Astrocyte of the hippocampus (primary cell): ENCODE measurements around the gene MLLT6.

Experiments
- DNase-seq: peaks from one replicate; pipeline ENCODE4 v3.0.0; 2011; ENCODE audit warnings: low read depth, low spot score

MLLT6 gene

DNA sequence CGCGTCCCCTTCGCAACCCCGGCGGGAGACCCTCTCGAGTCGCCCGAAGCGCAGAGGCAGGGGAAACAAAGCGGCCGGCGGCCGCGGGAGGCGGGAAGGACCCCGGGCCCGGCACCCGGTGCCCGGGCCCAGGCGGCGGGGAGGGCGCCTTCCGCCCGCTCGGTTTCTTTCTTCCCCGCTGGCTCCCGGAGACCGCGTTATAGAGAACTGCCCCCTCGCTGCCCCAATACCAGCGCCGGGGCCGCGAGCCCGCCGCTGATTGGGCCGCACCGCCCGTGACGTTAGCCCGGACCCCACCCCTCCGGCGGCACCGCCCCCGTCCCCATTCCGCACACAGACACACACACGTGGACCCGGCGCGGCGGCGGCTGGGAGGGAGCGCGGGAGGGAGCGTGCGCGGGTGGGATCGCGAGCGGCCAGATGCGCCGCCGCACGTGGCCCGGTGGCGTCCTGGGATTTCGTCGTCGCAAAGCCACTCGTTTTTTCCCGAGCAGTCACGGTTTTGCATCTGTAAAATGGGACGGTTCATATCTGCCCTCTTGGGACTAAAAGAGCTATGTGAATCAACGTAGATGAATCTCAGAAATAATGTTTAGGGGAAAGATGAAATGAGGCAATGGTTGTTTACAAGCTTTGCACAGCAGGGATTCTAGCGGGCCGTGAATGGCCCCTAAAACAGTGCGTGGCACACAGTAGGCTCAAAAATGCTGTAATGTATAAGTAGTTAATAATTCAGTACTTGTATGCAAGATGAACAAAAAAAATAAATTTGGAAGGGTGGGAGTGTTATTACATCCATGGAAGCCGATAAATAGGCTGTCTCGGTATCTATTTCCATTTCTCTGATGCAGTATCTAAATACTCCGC, 30.1 kb upstream of the MLLT6 start, which contains the start of gene EPOP:
TSS of gene EPOP (minus strand) at position 209 of the 867 bp plus-strand sequence. CDS start 462 bp downstream, outside the sequence.
- DNase-seq, result peak; percentile 93

DNA sequence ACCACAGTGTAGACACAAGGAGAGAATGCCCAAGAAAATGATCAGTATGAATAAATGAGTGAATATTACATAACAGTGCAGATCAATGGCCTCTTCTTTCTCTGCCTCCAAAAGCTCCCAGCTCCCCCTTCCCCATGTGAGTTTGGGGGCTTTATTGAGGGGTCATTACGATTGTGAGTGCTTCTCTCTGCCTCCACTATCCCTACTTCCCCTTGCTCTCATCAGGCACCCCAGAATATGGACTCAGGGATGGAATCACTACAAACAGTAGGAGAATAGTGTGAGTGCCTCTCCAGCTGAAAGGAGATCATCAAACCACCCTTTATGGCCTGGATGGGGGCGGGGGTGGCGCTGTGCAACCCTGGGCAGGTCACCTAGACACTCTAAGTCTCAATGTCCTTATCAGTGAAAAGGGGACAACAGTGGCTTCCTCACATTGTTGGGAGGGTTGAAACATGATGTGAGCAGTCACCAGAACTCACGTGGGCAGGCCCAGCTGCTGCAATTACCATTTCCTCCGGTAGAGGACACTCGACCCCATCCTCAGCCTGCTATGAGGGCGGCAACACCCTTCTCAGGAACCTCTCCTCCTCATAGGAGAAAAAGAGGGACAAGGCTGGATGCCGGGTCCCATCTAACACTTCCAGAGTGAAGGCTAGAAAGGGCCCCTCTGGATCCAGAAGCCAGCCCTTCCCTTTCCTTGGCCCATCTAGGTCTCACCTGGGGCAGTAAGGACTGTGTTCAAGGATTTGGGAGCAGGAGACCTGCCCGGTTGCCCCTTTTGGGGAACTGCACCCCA, 28.2 kb upstream of the MLLT6 start:
- DNase-seq, result peak; percentile 93

DNA sequence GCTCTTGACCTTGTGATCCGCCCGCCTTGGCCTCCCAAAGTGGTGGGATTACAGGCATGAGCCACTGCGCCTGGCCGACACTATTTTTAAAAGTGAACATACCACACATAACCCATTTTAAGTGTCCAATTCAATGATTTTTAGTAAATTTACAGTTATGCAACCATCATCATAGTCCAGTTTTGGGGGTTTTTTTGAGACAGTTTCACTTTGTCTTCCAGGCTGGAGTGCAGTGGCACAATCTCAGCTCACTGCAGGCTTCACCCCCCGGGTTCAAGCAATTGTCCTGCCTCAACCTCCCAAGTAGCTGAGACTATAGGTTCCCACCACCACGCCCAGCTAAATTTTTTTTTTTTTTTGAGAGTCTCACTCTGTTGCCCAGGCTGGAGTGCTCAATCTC, 27.3 kb upstream of the MLLT6 start:
- no peak for DNase-seq

DNA sequence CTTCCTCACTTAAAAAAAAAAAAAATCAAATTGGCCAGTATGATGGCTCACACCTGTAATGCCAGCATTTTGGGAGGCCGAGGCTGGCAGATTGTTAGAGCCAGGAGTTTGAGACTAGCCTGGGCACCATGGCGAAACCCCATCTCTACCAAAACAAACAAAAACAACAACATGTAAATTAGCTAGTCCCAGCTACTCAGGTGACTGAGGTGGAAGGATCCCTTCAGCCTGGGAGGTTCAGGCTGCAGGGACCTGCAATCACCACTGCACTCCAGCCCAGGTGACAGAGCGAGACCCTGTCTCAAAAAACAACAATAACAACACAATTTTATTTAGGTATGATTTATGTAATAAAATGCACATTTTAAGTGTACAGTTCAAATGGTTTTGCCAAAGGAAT, 24.0 kb upstream of the MLLT6 start:
- DNase-seq, result no peak

DNA sequence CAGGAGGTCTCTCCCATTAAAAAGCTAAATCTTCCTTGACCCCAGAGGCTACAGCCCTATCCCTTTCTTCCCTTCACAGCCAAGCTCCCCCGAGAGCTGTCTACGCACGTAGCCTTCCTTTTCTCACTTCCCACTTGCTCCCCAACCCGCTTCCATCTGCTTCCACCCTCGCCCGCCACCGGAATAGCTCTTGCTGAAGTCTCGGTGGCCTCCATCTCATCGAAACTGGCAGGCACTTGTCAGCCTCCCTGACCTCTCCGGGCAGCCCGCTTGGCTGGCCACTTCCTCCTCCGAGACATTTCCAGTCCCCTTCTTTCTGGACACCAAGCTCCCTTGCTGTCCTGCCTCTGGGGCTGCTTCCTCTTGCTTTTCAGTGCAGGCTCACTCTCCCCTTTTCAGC, 19.6 kb upstream of the MLLT6 start:
- no peak for DNase-seq

DNA sequence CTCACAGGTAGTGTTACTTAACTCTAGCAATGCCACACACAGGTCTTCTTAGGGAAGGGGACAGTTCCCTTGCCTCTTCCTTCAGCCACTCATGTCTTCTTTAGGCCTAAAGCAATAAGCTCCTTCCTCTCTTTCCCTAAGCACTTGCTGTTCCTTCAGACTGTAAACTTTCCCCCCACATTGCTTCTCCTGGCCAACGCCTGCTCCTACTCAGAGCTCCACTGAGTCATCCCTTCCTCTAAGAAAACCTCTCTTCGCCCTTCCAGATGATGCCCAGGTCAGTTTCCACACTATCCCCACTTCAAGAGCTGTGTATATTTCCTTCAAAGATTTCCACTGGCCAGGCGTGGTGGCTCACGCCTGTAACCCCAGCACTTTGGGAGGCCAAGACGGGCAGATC, 17.8 kb upstream of the MLLT6 start:
- DNase-seq, result no peak

DNA sequence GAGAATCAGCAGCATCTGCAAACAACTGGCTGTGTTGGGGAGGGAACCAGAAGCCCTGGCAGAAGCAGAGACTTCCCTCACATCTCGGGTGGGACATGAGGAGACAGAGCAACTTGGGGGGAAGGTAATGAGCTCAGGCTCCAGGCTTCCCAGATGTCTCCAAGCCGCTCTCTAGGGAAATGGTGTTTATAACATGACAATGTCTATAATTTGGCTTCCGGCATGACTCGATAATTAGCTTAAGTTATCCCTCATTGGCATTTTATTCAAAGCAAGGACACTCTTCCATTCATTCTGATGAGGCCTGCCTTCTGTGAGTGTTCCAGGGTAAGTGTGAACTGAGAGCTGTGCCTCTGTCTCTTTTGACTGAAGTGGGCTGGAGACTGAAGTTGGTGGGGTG, 14.7 kb upstream of the MLLT6 start:
- no peak for DNase-seq

DNA sequence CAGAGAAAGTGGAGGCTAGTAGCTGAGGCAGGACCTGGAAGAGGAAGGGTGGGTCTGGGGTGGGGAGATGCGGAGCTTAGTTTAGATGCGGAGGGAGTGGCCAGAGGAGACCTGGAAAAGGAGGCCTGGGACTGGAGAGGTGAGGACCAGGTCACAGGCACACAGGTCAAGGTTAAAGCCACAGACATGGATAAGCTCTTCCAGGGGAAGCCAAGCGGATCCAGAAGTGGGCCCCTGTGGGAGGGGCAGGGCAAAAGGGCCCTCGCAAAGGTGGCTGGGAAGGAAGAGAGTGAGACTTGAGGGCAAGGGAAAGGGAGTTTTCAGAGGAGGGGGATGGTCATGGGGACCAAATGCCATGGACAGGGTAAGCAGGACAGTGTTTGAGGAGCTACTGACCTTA, 13.9 kb upstream of the MLLT6 start:
- no peak for DNase-seq

DNA sequence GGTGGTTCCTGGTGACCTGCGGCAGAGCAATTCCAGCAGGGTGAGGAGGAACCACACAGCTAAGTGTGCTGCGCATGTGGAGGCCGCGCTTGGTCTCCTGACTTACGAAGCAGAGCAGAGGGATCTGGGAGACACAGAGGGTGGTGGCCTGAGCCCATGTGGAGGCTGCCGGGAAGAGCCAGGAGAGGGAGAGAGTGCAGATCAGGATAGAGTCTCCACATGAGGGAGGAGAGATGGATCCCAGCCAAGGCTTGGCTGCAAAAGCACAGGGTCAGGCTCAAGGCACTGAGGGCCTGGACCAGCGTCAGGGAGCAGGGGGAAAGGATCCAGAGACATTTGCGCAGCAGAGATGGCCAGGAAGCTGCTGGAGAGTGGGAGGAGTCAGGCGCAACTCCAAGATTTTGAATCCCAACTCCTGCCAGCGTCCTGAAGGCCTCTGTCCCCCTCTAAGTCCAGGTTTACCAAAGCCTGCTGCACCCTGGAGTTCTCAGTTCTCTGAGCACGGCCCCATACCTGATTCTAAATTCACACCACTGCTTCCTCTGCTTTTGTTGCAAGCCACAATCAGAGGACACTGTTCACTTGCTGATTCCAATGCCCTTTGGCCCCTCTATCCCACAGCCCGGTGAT, 11.3 kb upstream of the MLLT6 start:
- peak; percentile 22 for DNase-seq

DNA sequence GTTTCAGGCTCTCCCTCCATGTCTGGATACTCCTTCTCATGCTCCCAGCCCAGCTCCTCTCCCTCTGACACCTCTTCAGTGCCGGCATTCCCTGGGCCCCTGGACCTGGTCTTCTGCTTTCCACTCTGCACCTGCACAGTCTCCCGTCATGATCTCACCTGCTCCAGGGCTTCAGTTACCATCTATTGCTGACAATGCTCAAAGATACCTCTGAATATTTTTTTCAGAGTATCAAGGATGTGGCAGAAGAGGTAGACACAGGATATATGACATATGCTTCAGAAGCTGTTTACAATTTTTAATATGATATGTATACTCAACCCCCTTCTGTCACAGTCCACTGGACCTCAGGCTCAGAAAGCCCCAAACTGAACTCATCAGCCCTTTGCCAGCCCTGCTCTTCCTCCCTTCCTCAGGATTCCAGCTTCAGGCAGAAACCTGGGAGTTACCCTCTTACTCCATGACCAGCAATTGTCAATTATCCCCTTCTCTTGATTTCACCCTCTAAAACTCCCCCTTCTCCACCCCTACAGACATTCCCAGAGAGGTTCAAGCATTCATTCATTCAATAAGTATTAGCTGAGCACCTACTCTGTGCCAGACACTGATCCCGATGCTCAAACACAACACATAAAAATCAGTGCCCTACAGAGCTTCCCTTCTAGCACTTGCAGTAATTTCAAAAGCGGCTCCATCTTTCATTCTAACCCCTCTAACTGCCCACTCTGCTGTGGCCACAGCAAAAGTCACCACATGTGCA, 7.8 kb upstream of the MLLT6 start:
- DNase-seq, result no peak

DNA sequence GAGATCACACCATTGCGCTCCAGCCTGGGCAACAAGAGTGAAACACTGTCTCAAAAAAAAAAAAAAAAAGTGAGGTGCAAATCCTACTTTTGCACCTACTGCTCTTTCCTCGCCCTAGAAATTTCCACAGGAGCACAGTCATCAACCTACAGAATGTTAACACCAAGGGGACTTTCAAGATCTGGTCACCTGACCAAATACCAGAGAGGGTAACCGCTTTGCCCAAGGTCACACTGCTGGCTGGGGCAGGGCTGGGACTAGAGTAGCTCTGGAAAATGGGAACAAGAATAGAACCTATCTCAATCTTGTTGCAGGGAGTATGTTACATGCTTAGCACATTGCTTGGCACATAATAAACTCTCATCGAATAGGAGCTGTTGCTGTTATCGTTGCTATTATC, 6.3 kb upstream of the MLLT6 start:
- no peak for DNase-seq

DNA sequence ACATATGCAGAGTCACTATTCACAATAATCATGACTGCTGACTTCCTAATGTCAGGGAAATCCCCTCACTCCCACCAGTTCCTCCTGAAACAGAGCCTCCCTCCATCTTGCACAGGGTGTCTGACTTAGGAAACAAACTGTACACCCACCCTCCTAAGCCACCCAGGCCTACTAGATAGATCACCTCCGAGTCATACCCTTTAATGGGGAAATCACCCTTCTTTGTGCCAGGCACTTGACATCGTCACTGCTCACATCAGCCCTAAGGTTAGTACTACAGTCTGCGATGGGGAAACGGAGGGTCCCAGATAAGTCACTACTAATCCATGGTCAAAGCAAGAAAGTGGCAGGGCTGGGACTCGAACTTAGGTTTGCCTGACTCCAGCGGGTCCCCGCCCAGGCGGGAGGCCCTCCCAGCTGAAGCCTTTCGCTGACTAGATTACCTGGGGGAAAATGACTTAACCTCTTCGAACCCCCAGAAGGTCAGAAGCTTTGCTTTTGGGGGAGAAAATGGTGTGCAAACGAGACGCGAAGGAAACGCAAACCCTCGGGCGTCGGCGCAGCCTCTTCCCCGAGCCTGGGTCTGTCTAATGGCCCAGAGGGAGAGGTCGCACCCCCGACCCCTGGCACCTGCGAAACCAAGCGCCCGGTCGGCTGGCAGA, 3.4 kb upstream of the MLLT6 start:
- DNase-seq, result peak; percentile 29

DNA sequence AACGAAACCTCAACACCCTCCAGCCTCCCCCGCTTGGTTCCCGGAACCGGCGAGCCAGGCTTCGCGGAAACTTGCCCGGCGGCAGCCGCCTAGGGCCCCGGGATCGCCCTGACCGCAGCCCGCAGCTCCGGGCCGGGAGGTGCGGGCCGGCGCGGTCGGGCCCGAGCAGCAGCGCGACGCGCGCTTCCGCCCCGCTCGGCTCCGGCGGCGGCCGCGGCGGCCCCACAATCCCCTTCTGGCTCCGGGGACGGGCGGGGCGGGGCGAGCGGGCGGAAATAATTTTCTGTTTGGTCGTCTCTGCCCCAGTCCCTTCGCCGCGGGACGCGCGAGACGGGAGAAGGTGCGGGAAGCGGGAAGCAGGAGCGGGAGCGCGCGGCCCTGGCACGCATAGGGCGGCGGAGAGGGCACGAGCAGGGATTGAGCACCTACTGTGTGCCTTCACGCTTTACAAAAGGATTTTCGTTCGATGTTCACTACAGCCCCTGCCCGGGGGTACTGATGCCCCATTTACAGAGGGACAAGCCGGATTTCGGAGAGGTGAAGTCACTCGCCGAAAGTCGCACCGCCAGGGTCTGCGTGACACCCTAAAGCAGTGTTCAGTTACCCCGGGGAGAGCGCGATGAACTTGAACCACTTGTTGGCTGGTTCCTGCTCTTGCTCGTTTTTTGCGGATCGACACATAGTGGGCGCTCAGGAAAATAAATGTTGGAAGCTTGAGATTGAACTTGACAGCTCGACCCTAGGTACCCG, 2.7 kb upstream of the MLLT6 start:
- DNase-seq, result peak; percentile 95

DNA sequence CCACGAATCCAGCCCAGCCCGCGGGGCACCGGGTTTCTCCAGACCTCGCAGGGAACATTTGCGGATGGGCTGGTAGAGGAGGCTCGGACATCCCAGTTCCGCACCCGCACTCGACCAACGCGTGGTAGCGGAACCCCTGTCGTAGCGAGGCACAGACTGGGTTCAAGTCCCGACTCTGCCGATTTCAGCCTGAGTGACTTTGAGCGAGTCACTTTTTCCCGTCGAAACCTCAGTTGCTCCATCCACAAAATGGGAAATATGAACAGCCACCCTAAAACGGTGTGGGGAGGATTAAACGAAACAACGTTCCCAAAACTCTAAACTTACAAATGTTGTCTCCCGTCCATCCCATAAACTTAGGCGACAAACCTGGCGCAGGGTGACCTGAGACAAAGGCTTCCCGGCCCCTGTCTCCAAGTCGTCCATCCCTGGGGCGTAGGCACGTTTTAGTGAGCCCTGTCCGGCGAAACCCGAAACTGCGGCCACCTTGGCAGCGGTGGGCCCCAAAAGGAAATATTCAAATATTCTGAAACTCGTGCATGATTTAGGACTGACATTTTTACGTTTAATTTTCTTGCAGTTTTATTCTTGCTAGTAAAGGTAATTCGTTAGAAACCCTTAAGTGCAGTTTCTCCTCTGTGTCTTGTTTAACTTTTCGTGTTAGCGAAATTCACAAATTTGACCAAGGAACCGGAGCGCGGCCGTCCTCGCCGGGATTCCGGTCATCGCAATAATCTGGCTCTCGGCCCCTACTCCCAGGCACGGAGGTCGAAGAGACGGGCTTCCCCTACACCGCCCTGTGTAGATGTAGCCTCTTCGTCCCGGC, 1.9 kb upstream of the MLLT6 start:
- DNase-seq, result no peak

DNA sequence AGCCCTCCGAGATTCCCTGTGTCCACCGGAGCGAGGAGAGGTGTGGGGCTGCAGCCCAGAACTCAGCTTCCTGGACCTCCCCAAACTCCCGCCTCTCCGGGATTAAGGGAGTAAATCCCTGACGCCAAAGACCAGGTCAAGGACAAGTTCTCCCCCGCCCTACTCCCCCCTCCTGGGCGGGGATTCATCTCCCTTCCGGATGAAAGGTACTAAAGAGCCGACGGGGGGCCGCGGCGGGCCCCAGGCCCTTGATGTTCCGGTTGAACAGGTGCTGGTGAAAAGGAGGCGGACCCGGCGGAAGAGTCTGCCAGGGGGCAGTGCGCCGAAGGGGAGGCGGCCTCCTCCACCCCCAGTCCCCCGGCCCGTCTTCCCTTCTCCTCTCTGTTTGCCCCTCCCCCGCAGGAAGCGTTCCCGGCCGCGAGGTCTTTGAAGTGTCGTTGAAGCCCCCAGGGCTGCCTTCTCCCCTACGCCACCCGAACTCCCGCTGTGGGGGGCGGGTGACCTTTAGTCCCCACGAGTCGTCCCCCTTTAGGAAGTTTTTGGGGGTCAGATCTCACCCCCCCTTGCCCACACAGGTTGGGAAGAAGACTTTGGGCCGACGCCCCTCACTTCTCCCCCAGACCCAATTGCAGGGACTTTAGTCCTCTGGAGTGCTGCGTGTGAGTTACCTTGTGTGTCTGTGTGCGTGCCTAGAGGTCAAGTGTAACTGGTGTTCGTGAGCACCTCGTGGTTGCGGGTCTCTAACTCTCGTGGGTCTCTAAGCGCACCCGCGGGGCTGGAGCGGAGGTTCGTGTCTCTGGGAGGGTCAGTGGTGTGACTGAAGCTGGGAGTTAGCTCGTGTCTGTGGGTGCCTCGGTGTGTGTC, 1.1 kb upstream of the MLLT6 start:
- peak; percentile 53 for DNase-seq

DNA sequence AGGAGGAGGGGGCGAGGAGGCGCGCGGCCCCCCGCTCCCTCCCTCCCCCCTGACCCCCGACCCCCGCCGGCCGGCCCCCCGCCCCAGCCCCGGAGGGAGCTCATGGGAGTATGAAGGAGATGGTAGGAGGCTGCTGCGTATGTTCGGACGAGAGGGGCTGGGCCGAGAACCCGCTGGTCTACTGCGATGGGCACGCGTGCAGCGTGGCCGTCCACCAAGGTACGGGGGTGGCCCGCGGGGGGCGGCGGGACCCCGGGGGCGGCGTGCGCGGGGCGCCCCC, 390 bp downstream of the MLLT6 start:
- peak; percentile 34 for DNase-seq

DNA sequence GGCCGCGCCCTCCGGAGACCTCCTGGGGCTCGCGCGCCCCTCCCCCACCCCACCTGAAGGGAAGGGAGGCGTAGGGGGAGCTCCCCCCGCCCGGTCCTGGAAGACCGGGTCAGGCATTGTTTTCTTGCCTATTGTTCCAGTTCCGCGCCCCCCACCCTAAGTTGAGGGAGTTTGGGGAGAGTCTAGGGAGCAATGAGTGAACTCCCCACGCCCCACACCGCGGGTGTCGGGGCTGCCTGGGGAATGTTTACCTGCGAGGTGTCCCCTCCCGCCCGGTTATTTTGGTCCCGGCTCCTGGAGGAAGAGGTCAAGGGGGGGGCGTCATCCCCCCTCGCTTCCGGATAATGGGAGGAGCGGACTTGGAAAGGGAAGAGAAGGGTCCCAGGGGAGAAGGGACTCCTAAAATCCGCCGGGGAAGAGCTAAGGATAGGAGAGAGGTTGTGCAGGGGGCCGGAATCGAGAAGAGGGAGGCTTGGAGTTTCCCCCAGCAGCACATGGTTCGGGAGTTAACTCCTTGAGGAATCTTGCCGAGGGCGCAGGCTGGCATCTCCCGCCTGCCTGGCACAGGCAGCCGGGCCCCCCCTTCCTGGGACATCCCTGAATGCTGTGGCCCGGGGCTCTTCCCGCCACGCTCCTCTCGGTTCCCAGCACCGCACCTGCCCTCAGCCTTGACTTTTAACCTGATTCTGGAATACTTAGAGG, 881 bp downstream of the MLLT6 start:
- DNase-seq, result peak; percentile 46
